ENCODE data around the gene TNIP2. TPM values are rescaled to one million over a fixed set of nuclear protein-coding genes. Genes with fewer than 3 reads are reported as not detected.

TNIP2 gene
- polyA plus RNA-seq, 5 donors: 16.0 to 24.5 (median 18.5) TPM

DNA sequence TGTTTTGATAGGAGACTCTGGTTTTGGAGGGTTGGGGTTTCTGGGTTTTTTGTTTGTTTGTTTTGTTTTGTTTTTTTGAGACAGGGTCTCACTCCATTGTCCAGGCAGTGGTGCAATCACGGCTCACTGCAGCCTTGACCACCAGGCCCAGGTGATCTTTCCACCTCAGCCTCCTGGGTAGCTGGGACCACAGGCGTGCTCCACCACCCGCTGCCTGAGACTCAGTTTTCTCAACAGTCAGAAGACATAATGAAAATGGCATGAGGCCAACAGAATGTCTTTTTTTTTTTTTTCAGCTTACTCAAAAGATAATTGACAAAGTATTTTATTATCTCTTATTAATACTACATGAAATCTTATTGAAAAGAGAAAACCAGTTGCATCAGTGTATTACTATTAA lies 32.4 kb downstream of the TNIP2 start:
- no peak for DNase-seq

DNA sequence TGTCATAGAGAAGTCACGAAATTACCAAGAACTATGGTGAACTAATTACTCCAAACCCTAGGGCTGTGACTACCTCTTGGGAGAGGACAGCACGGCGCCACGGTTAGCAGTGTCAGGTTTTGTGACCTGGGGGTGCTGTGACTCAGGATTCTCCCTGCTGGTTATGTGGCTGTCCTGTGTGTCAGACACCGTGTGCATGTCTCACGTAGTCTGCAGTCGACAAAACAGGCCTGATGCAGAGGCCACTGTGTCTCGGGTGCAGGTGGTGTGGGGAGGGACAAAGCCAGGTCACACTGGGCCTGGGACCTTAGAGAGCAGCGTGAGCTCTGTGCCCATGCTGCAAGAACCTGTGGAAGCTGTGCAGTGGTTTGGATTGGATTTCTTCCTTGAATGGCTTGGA lies 34.1 kb downstream of the TNIP2 start:
- DNase-seq: no peak

GRCh38 chr4:2721586-2721985 lies 34.5 kb downstream of the TNIP2 start:
- DNase-seq: no peak

DNA sequence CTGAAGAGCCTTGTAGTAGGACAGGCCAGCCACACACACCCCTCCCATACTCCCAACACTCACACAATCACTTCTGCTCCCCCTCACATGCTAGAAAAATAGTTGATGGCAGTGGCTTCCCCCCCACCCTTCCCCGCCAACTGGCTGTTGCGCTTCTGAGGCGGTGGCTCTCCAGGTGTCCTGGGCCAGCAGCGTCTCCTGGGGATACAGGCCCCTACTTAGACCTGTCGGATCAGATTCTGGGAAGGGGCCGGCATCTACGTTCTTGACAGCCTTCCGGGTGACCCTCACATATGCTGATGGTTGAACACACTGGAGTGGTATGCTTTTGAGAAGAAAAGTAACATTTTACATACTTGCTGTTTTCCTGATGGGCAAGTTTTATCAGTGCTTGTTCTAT lies 39.9 kb downstream of the TNIP2 start:
- DNase-seq: no peak

GRCh38 chr4:2715426-2715825 lies 40.7 kb downstream of the TNIP2 start:
- DNase-seq: no peak

- DNase-seq: no peak
Measured at GRCh38 chr4:2714918-2715317, 41.2 kb downstream of the TNIP2 start.

DNA sequence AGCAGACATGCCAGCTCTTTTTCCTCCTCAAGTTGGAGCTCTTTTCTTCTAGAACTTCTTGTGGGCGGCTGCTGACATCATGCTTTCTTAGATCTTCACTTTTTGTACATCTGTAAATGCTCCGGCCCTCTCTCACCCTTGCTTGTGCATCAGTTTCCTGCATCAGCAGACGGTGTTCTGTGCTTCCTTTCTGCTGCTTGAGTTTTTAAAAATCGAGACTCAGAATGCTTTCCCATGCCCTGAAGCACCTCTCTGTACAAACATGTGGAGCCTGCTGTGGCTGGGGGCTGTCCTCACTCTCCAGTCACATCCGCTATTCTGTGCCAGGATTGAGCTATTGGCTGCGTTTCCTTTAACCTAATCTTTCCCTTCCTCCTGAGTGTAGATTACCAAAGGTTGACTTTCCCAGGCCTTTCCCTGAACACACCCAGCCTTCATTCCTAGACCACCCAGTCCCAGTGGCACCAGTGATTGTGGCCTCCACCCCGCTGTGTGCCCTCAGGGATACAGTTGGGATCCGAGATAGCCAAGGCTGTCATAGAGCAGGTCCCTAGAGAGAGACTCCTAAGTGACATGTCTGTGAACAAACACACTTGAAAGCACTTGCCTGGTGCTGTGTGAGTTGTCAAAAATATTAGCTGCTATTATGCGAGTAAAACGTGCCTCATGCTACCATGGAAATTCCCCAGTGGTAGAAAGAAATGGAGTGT lies 41.9 kb downstream of the TNIP2 start:
- DNase-seq: peak; percentile 46 to 52

DNA sequence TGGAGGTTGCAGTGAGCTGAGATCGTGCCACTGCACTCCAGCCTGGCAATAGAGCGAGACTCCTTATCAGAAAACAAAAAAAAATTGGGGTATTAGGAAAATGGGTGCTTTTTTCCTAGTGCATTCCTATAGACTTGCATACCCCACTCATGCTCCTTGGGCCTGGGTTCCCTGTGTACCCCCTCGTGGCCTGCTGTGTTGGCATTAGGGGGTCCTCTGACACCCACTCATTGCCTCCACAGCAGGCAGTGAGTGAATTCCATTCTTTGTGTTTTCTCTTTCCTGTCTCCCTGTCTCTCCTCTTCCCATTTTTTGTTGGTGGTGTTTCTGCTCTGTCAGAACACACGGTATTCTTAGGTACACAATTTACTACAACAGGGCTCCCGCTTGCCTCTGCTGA lies 42.8 kb downstream of the TNIP2 start:
- no peak for DNase-seq

GRCh38 chr4:2712261-2712842 lies 43.8 kb downstream of the TNIP2 start:
- no peak for DNase-seq

GRCh38 chr4:2702770-2703169 lies 53.4 kb downstream of the TNIP2 start:
- no peak for DNase-seq

GRCh38 chr4:2702361-2702760 lies 53.8 kb downstream of the TNIP2 start:
- no peak for DNase-seq

DNA sequence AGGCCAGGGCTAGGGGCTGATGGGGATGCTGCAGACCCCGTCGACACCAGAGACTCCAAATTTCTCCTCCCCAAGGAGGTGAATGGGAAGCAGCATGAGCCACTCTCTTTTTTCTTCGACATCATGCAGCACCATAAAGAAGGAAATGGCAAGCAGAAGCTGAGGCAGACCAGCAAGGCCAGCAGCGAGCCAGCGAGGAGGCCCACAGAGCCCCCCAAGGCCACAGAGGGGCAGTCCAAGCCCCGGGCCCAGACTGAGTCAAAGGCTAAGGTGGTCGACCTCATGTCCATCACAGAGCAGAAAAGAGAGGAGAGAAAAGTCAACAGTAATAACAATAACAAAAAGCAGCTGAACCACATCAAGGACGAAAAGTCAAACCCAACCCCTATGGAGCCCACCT lies 56.1 kb downstream of the TNIP2 start:
- DNase-seq: no peak

DNA sequence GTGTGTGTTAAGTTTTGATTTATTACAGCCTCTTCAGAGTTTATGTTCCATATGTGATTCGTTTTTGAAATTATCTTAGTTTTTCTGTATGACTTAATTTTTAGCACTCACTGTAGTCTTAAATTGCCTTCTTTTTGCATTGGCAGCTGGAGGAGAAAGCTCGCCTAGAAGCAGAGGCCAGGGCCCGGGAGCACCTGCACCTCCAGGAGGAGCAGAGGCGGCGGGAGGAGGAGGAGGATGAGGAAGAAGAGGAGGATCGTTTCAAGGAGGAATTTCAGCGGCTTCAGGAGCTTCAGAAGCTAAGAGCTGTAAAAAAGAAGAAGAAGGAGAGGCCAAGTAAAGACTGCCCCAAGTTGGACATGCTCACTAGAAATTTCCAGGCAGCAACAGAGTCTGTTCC lies 56.6 kb downstream of the TNIP2 start:
- DNase-seq: no peak

DNA sequence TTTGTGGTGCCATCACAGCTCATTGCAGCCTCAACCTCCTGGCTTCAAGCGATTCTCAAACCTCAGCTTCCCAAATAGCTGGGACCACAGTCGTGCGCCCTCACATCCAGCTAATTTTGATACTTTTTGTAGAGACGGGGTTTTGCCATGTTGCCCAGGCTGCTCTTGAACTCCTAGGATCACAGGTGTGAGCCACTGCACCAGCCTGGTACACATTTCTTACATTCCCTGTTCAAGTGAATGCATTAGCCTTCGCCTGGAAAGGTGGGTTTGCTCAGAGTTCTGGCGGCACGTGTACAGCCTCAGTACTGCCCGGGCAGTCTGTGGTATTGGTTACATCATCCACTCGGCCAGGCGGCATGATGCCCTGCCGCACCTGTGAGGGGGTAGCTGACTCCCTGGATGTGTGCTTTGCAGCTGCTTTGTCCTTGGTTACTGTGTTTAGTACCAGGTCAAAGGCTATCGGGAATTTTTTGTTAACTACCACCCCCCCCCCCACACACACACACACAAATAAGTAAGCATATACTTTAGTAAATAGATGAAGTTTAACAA lies 57.1 kb downstream of the TNIP2 start:
- DNase-seq: no peak

DNA sequence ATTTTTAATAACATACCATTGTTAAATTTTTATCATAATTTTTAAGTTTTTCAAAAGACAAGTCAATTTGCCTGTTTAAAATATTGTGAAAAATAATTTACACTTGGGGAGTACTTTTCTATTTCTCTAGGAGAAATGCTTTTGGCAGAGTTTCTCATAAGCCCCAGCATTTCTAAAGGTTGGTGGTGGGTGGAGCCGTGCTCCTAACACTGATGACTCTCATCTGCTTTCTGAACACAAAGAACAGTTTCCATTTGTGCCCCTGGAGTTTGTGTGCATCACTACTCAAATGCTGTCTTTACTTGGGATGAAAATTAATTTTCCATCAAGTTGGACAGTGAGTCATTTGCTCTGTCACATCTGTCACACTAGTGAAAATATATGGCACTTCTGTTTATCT lies 57.6 kb downstream of the TNIP2 start:
- no peak for DNase-seq

GRCh38 chr4:2697995-2698414 lies 58.1 kb downstream of the TNIP2 start:
- no peak for DNase-seq

DNA sequence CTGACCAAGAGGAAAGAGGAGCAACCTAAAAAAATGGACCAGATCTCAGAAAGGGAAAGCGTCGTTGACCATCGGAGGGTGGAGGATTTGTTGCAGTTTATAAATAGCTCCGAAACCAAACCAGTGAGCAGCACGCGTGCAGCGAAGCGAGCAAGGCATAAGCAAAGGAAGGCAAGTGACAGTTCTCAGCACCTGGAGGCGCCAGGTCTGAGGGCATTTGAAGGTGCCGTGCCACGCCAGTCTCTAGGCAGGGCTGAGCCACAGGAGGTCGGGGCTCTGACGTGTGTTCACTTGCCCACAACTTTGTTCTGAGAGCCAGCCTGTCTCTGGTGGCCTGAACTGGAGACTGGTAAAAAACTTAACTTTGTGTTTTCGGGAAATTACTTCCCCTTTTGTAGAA lies 59.7 kb downstream of the TNIP2 start:
- no peak for DNase-seq

- DNase-seq: no peak
Measured at GRCh38 chr4:2695346-2696060, 60.6 kb downstream of the TNIP2 start.

GRCh38 chr4:2694691-2695090 lies 61.4 kb downstream of the TNIP2 start:
- no peak for DNase-seq

- DNase-seq: no peak
Measured at GRCh38 chr4:2691952-2692435, 64.1 kb downstream of the TNIP2 start.

Data from right lung (tissue), 5 donors.